ENCODE data around the gene MRGPRD.

The MRGPRD gene

GRCh38 chr11:69002110-69002569 lies 21.4 kb upstream of the MRGPRD start:
- DNase-seq (ENCODE audit: low read depth in 1 of 2, low spot score in 1 of 2) = no peak
- Histone ChIP-seq H3K4me3 (replicated peaks; ENCODE audit: insufficient read depth, low read length) (no peak overlapping the region), H3K27me3 (ENCODE audit: insufficient read depth, poor library complexity, severe bottlenecking) (no peaks in the 10 kb centered on the region), H3K27ac (replicated peaks) (no peak overlapping the region)
- TF ChIP-seq POLR2AphosphoS5 (IDR thresholded peaks at IDR 0.05; ENCODE audit: low read depth) (no peak), SPI1 (IDR thresholded peaks at IDR 0.05; ENCODE audit: borderline replicate concordance, low read depth) (no peak), GABPA (IDR thresholded peaks at IDR 0.05; ENCODE audit: low read depth) (no peak), REST (IDR thresholded peaks at IDR 0.05; ENCODE audit: insufficient replicate concordance, low read depth) (no peak), CTCF (IDR thresholded peaks at IDR 0.05; ENCODE audit: insufficient read depth, low read length) (no peak)

- no peaks in the 10 kb centered on the region for H3K27me3 ChIP-seq (ENCODE audit: insufficient read depth, poor library complexity, severe bottlenecking)
- no peak for DNase-seq (ENCODE audit: low read depth in 1 of 2, low spot score in 1 of 2)
- no peak for TF ChIP-seq REST (IDR thresholded peaks at IDR 0.05; ENCODE audit: insufficient replicate concordance, low read depth)
- no peak for TF ChIP-seq POLR2AphosphoS5 (IDR thresholded peaks at IDR 0.05; ENCODE audit: low read depth)
- H3K27ac ChIP-seq (replicated peaks) = no peak overlapping the region
- H3K4me3 ChIP-seq (replicated peaks; ENCODE audit: insufficient read depth, low read length) = no peak overlapping the region
These were observed 20.7 kb upstream of the MRGPRD start for GRCh38 chr11:69001243-69002081.

GRCh38 chr11:69000831-69001242 lies 20.1 kb upstream of the MRGPRD start:
- no peak overlapping the region for H3K27ac ChIP-seq (replicated peaks)
- DNase-seq (ENCODE audit: low read depth in 1 of 2, low spot score in 1 of 2) = no peak
- no peak overlapping the region for H3K4me3 ChIP-seq (replicated peaks; ENCODE audit: insufficient read depth, low read length)
- H3K27me3 ChIP-seq (ENCODE audit: insufficient read depth, poor library complexity, severe bottlenecking) = no peaks in the 10 kb centered on the region
- TF ChIP-seq REST (IDR thresholded peaks at IDR 0.05; ENCODE audit: insufficient replicate concordance, low read depth) = no peak
- no peak for TF ChIP-seq SPI1 (IDR thresholded peaks at IDR 0.05; ENCODE audit: borderline replicate concordance, low read depth)
- no peak for TF ChIP-seq GABPA (IDR thresholded peaks at IDR 0.05; ENCODE audit: low read depth)
- no peak for TF ChIP-seq POLR2AphosphoS5 (IDR thresholded peaks at IDR 0.05; ENCODE audit: low read depth)
- TF ChIP-seq CTCF (IDR thresholded peaks at IDR 0.05; ENCODE audit: insufficient read depth, low read length) = no peak

Data from HL-60 (cell line).